Body of pancreas (tissue), 4 donors: ENCODE data around the gene RELN.

ENCODE experiments used
- CTCF ChIP-seq, 7 experiments: fragments of 450-650 bp in 4 of 7; fragments of 200-600 bp in 3 of 7; sonication (generic) in 3 of 7; IDR thresholded peaks; one replicate each; pipeline ENCODE4 v1.5.1; 2016 to 2019; ENCODE audit warnings: antibody characterized with exemption in 7 of 7
- POLR2A ChIP-seq, 3 donors: fragments of 450-650 bp; IDR thresholded peaks; one replicate each; pipeline ENCODE4 v1.6.1; 2016; ENCODE audit warnings: antibody characterized with exemption in 3 of 3, mild to moderate bottlenecking in 2 of 3

DNA sequence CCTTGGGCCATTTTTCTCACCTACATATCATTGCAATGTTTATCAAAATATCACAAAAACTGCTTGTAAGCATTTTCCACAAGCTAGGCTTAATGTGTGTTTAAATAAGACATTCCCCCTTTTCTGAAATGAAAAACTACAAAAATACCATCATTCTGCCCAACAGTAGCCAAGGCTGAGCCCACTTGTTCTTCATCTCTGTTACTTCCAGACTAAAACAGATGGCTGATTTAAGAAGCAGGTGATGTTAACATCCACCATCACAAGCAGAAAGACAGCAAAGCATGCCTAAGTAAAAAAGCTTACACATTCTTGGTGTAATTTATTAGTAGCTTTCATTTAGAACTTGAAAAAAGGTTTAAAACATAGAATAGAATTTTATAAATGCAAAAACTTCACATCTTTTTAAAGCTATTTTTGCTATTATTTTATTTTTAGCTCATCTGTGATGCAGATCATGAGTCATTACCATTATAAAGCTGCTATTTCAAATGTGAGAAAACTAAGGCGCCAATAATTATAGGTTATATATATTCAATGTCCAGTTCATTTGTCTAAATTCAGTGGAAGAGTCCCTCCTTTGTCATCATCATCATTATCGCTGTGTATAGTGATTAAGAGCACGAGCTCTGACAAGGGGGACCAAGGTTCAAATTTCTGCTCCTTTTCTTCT is 109.4 kb downstream of the RELN start:
- TF ChIP-seq CTCF (IDR thresholded peaks at IDR 0.05): no peak
- TF ChIP-seq POLR2A (IDR thresholded peaks at IDR 0.05): no peak
